ENCODE measurements around the gene NT5DC4.

DNA sequence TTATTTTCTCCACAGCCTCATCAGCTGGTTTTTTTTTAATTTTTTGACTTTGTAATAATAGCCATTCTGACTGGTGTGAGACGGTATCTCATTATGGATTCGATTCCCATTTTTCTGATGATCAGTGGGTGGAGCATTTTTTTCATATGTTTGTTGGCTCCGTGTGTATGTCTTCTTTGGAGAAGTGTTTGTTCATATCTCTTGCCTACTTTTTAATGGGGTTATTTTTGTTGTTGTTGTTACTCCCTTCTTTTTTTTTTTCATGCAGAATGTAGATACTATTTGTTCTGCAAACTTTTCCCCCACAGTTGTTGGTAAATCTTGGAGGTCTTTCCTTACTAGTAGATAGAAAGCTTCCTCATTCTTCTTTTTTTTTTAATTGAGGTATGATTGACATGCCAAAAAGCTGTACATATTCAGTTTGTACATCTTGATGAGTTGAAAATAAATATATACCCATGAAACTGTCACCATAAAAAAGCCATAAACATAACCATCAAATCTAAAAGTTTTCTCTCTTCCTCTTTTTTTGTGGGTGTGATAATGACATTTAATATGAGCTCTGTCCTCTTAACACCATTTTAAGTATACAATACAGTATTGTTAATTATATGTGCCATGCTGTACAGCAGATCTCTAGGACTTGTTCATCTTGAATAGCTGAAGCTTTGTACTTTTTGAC, 21.8 kb upstream of the NT5DC4 start:
- TF ChIP-seq, protein P1, sequence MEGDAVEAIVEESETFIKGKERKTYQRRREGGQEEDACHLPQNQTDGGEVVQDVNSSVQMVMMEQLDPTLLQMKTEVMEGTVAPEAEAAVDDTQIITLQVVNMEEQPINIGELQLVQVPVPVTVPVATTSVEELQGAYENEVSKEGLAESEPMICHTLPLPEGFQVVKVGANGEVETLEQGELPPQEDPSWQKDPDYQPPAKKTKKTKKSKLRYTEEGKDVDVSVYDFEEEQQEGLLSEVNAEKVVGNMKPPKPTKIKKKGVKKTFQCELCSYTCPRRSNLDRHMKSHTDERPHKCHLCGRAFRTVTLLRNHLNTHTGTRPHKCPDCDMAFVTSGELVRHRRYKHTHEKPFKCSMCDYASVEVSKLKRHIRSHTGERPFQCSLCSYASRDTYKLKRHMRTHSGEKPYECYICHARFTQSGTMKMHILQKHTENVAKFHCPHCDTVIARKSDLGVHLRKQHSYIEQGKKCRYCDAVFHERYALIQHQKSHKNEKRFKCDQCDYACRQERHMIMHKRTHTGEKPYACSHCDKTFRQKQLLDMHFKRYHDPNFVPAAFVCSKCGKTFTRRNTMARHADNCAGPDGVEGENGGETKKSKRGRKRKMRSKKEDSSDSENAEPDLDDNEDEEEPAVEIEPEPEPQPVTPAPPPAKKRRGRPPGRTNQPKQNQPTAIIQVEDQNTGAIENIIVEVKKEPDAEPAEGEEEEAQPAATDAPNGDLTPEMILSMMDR (conservative IDR thresholded peaks at IDR 0.05; ENCODE audit: low read depth, low read length) = no peak
- TF ChIP-seq EZH2 (IDR thresholded peaks at IDR 0.05; ENCODE audit: low read length, unreplicated experiment) (no peak), EZH2phosphoT487 (IDR thresholded peaks at IDR 0.05; ENCODE audit: borderline replicate concordance, low read length) (no peak)

All from PC-3 (cell line).